HEK293 (cell line): ENCODE measurements around the gene LHX4.

Experiments
- CTCF ChIA-PET: fragments of 350-600 bp; formaldehyde crosslinking; extraction: SDS; loops from one replicate; lab custom pipeline; 2021; ENCODE audit warnings: antibody characterized with exemption; lab: Yijun Ruan, JAX
- POLR2A ChIA-PET: fragments of 300-600 bp; formaldehyde crosslinking; extraction: SDS; loops from one replicate; lab custom pipeline; 2020; ENCODE audit warnings: antibody characterized with exemption, inconsistent platforms; lab: Yijun Ruan, JAX
- H3K27ac ChIP-seq: fragments of 200-500 bp; sonication (Bioruptor generic); 2 replicates; pipeline ENCODE4 v1.5.1; 2014; ENCODE audit warnings: low read depth, low read length, control low read depth, inconsistent platforms; ENCODE audit errors: extremely low read depth
- H3K36me3 ChIP-seq, 2 experiments: fragments of 200-500 bp in 1 of 2; sonication (Bioruptor generic) in 1 of 2; 1 replicate in 1 of 2; 2 replicates in 1 of 2; pipeline ENCODE4 v1.5.1; 2014 to 2017; ENCODE audit warnings: inconsistent platforms in 2 of 2, low read length in 2 of 2; ENCODE audit not compliant: control insufficient read depth in 2 of 2, insufficient read depth in 1 of 2
- H3K4me1 ChIP-seq: fragments of 200-500 bp; sonication (Bioruptor generic); 2 replicates; pipeline ENCODE4 v1.5.1; 2014; ENCODE audit warnings: mild to moderate bottlenecking, low read length, inconsistent platforms; ENCODE audit not compliant: control insufficient read depth, insufficient read depth
- H3K4me3 ChIP-seq: 2 replicates; pipeline ENCODE4 v1.5.1; 2011; ENCODE audit warnings: low read depth, mild to moderate bottlenecking, control low read depth, low read length, moderate library complexity
- H3K9me3 ChIP-seq: fragments of 200-500 bp; sonication (Bioruptor generic); 2 replicates; pipeline ENCODE4 v1.5.1; 2014; ENCODE audit warnings: low read depth, low read length, inconsistent platforms; ENCODE audit not compliant: control insufficient read depth, insufficient read depth
- AEBP2 ChIP-seq: fragments of 450-650 bp; formaldehyde crosslinking; IDR thresholded peaks from 2 replicates; pipeline ENCODE4 v1.5.1; 2016; ENCODE audit warnings: missing biosample characterization, missing genetic modification characterization, borderline replicate concordance
- FEZF1 ChIP-seq: fragments of 450-650 bp; formaldehyde crosslinking; IDR thresholded peaks from 2 replicates; pipeline ENCODE4 v1.5.1; 2016; ENCODE audit warnings: missing biosample characterization, missing genetic modification characterization
- GLI4 ChIP-seq: fragments of 450-650 bp; formaldehyde crosslinking; IDR thresholded peaks from 2 replicates; pipeline ENCODE4 v1.5.1; 2016; ENCODE audit warnings: missing biosample characterization, missing genetic modification characterization
- HOXC10 ChIP-seq: sonication (generic); formaldehyde crosslinking; IDR thresholded peaks from 2 replicates; pipeline ENCODE4 v1.8.1; 2023; ENCODE audit warnings: mild to moderate bottlenecking, missing genetic modification reagents
- IKZF3 ChIP-seq: fragments of 450-650 bp; IDR thresholded peaks from 2 replicates; pipeline ENCODE4 v1.5.0; 2018; ENCODE audit warnings: missing biosample characterization, mild to moderate bottlenecking, missing genetic modification characterization, moderate library complexity
- SCRT1 ChIP-seq: fragments of 450-650 bp; formaldehyde crosslinking; IDR thresholded peaks from 2 replicates; pipeline ENCODE4 v1.5.1; 2016; ENCODE audit warnings: missing biosample characterization, missing genetic modification characterization, borderline replicate concordance
- SCRT2 ChIP-seq: fragments of 450-650 bp; formaldehyde crosslinking; IDR thresholded peaks from 2 replicates; pipeline ENCODE4 v1.5.1; 2016; ENCODE audit warnings: missing biosample characterization, missing genetic modification characterization
- YY2 ChIP-seq: fragments of 450-650 bp; formaldehyde crosslinking; IDR thresholded peaks from 2 replicates; pipeline ENCODE4 v1.5.1; 2016; ENCODE audit warnings: missing biosample characterization, missing genetic modification characterization
- ZBTB26 ChIP-seq: fragments of 450-650 bp; formaldehyde crosslinking; optimal IDR thresholded peaks from 2 replicates; pipeline ENCODE3; 2016; ENCODE audit warnings: missing biosample characterization, mild to moderate bottlenecking, missing genetic modification characterization
- ZFHX2 ChIP-seq: fragments of 450-650 bp; formaldehyde crosslinking; conservative IDR thresholded peaks from 2 replicates; pipeline ENCODE4 v1.5.1; 2016; ENCODE audit warnings: missing biosample characterization, missing genetic modification characterization
- ZFP69B ChIP-seq: fragments of 450-650 bp; formaldehyde crosslinking; IDR thresholded peaks from 2 replicates; pipeline ENCODE4 v1.5.1; 2016; ENCODE audit warnings: missing biosample characterization, missing genetic modification characterization
- ZNF221 ChIP-seq: fragments of 450-650 bp; formaldehyde crosslinking; IDR thresholded peaks from 2 replicates; pipeline ENCODE4 v1.5.1; 2017; ENCODE audit warnings: missing biosample characterization, missing genetic modification characterization, borderline replicate concordance
- ZNF747 ChIP-seq: fragments of 450-650 bp; formaldehyde crosslinking; IDR thresholded peaks from 2 replicates; pipeline ENCODE4 v1.5.1; 2016; ENCODE audit warnings: missing biosample characterization, missing genetic modification characterization
- ZNF837 ChIP-seq: fragments of 450-650 bp; formaldehyde crosslinking; IDR thresholded peaks from 2 replicates; pipeline ENCODE4 v1.5.1; 2016; ENCODE audit warnings: missing biosample characterization, missing genetic modification characterization
- TF ChIP-seq, protein P1 (sequence below): fragments of 450-650 bp; formaldehyde crosslinking; IDR thresholded peaks from 2 replicates; pipeline ENCODE4 v1.5.1; 2016; ENCODE audit warnings: missing biosample characterization, missing genetic modification characterization
- TF ChIP-seq, protein P2 (sequence below): fragments of 450-650 bp; formaldehyde crosslinking; IDR thresholded peaks from 2 replicates; pipeline ENCODE4 v1.5.1; 2016; ENCODE audit warnings: missing biosample characterization, missing genetic modification characterization, borderline replicate concordance
- TF ChIP-seq, protein P3 (sequence below): sonication (generic); formaldehyde crosslinking; IDR thresholded peaks from 2 replicates; pipeline ENCODE4 v1.8.1; 2022; ENCODE audit warnings: mild to moderate bottlenecking, moderate library complexity, missing genetic modification reagents
- TF ChIP-seq, protein P4 (sequence below): fragments of 450-650 bp; formaldehyde crosslinking; IDR thresholded peaks from 2 replicates; pipeline ENCODE4 v1.5.1; 2016; ENCODE audit warnings: missing biosample characterization, missing genetic modification characterization

Gene LHX4

DNA sequence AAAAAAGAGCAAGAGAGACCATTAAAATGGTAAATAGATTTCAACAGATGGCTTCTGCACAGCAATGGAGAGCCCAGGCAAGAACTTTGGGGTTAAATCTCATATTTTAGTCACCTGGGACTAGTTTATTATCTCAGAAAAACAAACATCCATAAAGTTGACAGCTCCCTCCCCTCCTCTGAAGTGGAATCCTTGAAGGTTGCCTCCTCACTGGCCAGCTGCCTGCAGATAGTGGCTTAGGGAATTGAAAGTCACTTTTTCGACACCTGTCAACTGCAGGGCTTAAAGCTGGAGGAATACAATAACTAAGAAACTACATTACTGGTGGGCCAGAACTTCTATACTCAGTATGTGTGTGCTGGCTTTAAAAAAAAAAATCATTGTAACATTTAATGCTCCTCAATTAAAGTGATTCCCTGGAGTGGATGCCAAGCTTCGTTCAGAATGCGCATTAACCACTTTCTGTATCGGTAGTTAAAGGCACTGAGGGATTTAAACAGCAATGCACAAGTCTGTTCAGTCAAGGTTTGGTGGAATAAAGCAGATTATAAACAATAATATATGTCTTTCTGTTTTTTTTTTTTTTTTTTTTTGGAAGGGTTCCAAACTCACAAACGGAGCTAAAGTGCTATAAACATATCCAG lies 52.5 kb downstream of the LHX4 start (continued):
- TF ChIP-seq ZNF837 (tag by site-specific recombination) = no peak
- TF ChIP-seq ZNF221 (tag by site-specific recombination) = no peak
- peak; percentile 82 for TF ChIP-seq FEZF1 (tag by site-specific recombination)
- TF ChIP-seq, protein P1, sequence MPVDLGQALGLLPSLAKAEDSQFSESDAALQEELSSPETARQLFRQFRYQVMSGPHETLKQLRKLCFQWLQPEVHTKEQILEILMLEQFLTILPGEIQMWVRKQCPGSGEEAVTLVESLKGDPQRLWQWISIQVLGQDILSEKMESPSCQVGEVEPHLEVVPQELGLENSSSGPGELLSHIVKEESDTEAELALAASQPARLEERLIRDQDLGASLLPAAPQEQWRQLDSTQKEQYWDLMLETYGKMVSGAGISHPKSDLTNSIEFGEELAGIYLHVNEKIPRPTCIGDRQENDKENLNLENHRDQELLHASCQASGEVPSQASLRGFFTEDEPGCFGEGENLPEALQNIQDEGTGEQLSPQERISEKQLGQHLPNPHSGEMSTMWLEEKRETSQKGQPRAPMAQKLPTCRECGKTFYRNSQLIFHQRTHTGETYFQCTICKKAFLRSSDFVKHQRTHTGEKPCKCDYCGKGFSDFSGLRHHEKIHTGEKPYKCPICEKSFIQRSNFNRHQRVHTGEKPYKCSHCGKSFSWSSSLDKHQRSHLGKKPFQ (tag by site-specific recombination) = no peak
- TF ChIP-seq, protein P2, sequence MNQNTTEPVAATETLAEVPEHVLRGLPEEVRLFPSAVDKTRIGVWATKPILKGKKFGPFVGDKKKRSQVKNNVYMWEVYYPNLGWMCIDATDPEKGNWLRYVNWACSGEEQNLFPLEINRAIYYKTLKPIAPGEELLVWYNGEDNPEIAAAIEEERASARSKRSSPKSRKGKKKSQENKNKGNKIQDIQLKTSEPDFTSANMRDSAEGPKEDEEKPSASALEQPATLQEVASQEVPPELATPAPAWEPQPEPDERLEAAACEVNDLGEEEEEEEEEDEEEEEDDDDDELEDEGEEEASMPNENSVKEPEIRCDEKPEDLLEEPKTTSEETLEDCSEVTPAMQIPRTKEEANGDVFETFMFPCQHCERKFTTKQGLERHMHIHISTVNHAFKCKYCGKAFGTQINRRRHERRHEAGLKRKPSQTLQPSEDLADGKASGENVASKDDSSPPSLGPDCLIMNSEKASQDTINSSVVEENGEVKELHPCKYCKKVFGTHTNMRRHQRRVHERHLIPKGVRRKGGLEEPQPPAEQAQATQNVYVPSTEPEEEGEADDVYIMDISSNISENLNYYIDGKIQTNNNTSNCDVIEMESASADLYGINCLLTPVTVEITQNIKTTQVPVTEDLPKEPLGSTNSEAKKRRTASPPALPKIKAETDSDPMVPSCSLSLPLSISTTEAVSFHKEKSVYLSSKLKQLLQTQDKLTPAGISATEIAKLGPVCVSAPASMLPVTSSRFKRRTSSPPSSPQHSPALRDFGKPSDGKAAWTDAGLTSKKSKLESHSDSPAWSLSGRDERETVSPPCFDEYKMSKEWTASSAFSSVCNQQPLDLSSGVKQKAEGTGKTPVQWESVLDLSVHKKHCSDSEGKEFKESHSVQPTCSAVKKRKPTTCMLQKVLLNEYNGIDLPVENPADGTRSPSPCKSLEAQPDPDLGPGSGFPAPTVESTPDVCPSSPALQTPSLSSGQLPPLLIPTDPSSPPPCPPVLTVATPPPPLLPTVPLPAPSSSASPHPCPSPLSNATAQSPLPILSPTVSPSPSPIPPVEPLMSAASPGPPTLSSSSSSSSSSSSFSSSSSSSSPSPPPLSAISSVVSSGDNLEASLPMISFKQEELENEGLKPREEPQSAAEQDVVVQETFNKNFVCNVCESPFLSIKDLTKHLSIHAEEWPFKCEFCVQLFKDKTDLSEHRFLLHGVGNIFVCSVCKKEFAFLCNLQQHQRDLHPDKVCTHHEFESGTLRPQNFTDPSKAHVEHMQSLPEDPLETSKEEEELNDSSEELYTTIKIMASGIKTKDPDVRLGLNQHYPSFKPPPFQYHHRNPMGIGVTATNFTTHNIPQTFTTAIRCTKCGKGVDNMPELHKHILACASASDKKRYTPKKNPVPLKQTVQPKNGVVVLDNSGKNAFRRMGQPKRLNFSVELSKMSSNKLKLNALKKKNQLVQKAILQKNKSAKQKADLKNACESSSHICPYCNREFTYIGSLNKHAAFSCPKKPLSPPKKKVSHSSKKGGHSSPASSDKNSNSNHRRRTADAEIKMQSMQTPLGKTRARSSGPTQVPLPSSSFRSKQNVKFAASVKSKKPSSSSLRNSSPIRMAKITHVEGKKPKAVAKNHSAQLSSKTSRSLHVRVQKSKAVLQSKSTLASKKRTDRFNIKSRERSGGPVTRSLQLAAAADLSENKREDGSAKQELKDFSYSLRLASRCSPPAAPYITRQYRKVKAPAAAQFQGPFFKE (tag by site-specific recombination) = no peak

DNA sequence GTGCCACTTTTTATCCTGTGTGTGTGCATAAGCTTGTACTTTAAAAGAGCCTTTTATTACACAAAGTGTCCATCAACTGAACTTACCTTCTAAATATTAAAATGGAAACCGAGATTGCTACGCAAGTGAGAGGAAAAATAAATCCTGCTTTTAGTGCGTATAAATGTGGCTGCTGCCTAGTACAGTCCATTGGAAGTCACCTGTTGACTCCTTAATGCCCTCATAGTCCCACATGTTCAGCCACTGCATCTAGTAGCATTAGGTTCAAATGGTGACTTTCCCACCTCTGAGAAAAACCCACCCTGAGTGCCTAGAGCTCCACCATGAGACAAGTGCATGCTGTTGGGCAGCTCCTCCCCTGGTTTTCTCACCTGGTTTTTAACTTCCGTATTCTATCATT lies 53.0 kb downstream of the LHX4 start:
- H3K36me3 ChIP-seq = peaks cover 7 to 38% of the 10 kb centered on the region in 2 experiments; a peak in 2 of 3 replicates
- H3K27ac ChIP-seq = no peak overlapping the region
- ChIA-PET CTCF (interaction anchor here (0.6 to 1.5 kb wide), 2 partner anchors 10 to 46 kb away, joined by 5 to 6 read pairs; no protein-coding TSS in a partner anchor), POLR2A (interaction anchor here (0.6 kb wide), 1 partner anchor 43 kb away, joined by 6 read pairs; no protein-coding TSS in a partner anchor)
- no peak overlapping the region for H3K4me3 ChIP-seq
- H3K9me3 ChIP-seq = no peaks in the 10 kb centered on the region
- TF ChIP-seq SCRT1 (tag by site-specific recombination) (peak; percentile 61; the same call in 1 of the 2 replicates), IKZF3 (no peak), SCRT2 (tag by site-specific recombination) (peak; percentile 92), YY2 (tag by site-specific recombination) (no peak), AEBP2 (tag by site-specific recombination) (no peak)
- peaks cover 14% of the 10 kb centered on the region for H3K4me1 ChIP-seq

GRCh38 chr1:180286417-180286816 lies 56.4 kb downstream of the LHX4 start:
- H3K36me3 ChIP-seq = peaks cover 3 to 25% of the 10 kb centered on the region in 2 experiments; a peak in 2 of 3 replicates
- no peaks in the 10 kb centered on the region for H3K9me3 ChIP-seq
- POLR2A ChIA-PET = no interaction called here
- no peak overlapping the region for H3K4me3 ChIP-seq
- no peak overlapping the region for H3K27ac ChIP-seq
- peaks cover 14% of the 10 kb centered on the region for H3K4me1 ChIP-seq
- CTCF ChIA-PET = interaction anchor here (1.1 kb wide), 1 partner anchor 98 kb away, joined by 3 read pairs; no protein-coding TSS in a partner anchor
- TF ChIP-seq ZFHX2 (tag by site-specific recombination) (no peak), ZNF747 (tag by site-specific recombination) (no peak), GLI4 (tag by site-specific recombination) (no peak), ZFP69B (tag by site-specific recombination) (no peak), ZBTB26 (tag by site-specific recombination) (no peak), HOXC10 (no peak)
- TF ChIP-seq, protein P3, sequence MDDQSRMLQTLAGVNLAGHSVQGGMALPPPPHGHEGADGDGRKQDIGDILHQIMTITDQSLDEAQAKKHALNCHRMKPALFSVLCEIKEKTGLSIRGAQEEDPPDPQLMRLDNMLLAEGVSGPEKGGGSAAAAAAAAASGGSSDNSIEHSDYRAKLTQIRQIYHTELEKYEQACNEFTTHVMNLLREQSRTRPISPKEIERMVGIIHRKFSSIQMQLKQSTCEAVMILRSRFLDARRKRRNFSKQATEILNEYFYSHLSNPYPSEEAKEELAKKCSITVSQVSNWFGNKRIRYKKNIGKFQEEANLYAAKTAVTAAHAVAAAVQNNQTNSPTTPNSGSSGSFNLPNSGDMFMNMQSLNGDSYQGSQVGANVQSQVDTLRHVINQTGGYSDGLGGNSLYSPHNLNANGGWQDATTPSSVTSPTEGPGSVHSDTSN (CRISPR knock-in tag) = no peak
- TF ChIP-seq, protein P4, sequence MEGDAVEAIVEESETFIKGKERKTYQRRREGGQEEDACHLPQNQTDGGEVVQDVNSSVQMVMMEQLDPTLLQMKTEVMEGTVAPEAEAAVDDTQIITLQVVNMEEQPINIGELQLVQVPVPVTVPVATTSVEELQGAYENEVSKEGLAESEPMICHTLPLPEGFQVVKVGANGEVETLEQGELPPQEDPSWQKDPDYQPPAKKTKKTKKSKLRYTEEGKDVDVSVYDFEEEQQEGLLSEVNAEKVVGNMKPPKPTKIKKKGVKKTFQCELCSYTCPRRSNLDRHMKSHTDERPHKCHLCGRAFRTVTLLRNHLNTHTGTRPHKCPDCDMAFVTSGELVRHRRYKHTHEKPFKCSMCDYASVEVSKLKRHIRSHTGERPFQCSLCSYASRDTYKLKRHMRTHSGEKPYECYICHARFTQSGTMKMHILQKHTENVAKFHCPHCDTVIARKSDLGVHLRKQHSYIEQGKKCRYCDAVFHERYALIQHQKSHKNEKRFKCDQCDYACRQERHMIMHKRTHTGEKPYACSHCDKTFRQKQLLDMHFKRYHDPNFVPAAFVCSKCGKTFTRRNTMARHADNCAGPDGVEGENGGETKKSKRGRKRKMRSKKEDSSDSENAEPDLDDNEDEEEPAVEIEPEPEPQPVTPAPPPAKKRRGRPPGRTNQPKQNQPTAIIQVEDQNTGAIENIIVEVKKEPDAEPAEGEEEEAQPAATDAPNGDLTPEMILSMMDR (tag by site-specific recombination) = no peak
